BJ (cell line): Measurements from ENCODE around the gene PSMG2. TPM values are rescaled to one million over a fixed set of nuclear protein-coding genes. Genes with fewer than 3 reads are reported as not detected.

Experiments used
- CTCF ChIA-PET: fragments of 350-600 bp; formaldehyde crosslinking; extraction: SDS; loops from one replicate; lab custom pipeline; 2021; ENCODE audit warnings: antibody characterized with exemption, inconsistent platforms; lab: Yijun Ruan, JAX
- POLR2A ChIA-PET: fragments of 300-600 bp; sonication (Branson Sonifier 250); formaldehyde crosslinking; extraction: SDS; loops from one replicate; lab custom pipeline; 2021; ENCODE audit warnings: antibody characterized with exemption; lab: Charles Lee
- DNase-seq: peaks from one replicate; pipeline ENCODE4 v3.0.0-alpha.2; 2011; ENCODE audit warnings: low read depth
- H3K27me3 ChIP-seq: 2 replicates; pipeline ENCODE4 v1.6.0; 2011; ENCODE audit warnings: low read length; ENCODE audit not compliant: control insufficient read depth, insufficient read depth
- H3K36me3 ChIP-seq: 2 replicates; pipeline ENCODE4 v1.5.1; 2011; ENCODE audit warnings: low read length; ENCODE audit not compliant: control insufficient read depth, insufficient read depth
- H3K4me3 ChIP-seq: 2 replicates; pipeline ENCODE4 v1.5.1; 2011; ENCODE audit warnings: low read depth, mild to moderate bottlenecking, control low read depth, low read length
- polyA plus RNA-seq: library from polyadenylated mRNA; depleted of rRNA; stranded (reverse); fragments of >200 nt; gene quantifications from 2 replicates; pipeline ENCODE4 v1.2.3, GENCODE V29; 2011
- TF ChIP-seq, protein P1 (sequence below): IDR thresholded peaks from 2 replicates; pipeline ENCODE4 v1.5.1; 2011; ENCODE audit warnings: low read depth, mild to moderate bottlenecking, control low read depth, inconsistent platforms, low read length, moderate library complexity; ENCODE audit not compliant: insufficient read depth

PSMG2 gene
- polyA plus RNA-seq, 1 experiment: 60.8 TPM

DNA sequence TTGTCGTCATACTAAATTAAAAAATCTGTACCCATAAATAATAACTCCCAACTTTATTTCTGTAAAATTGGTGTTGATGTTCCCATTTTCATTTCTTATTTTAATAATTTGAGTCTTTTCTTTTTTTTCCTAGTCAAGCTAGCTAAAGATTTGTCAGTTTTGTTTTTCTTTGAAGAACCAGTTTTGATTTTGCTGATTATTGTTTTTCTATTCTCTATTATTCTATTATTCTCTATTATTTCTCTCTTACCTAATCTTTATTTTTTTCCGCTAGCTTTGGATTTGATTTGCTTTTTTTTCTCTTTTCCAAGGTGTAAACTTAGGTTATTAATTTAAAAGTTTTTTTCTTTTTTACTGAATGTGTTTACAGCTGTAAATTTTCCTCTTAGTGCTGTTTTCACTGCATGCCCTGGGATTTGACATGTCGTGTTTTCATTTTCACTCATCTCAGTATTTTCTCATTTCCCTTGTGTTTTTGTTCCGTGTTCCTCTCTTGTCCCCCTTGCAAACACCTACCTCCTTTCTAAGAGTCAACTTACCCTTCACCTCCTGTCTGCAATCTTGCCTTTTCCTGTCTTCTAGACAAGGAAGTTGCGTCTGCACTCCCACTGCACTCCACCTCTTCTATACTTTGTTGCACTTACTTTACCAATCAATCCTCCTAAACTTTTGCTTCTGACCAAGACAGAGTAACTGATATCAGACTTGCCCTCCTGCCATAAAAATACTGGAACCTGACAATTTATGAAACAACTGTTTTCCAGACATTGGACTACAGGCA lies 18.8 kb downstream of the PSMG2 start:
- TF ChIP-seq, protein P1, sequence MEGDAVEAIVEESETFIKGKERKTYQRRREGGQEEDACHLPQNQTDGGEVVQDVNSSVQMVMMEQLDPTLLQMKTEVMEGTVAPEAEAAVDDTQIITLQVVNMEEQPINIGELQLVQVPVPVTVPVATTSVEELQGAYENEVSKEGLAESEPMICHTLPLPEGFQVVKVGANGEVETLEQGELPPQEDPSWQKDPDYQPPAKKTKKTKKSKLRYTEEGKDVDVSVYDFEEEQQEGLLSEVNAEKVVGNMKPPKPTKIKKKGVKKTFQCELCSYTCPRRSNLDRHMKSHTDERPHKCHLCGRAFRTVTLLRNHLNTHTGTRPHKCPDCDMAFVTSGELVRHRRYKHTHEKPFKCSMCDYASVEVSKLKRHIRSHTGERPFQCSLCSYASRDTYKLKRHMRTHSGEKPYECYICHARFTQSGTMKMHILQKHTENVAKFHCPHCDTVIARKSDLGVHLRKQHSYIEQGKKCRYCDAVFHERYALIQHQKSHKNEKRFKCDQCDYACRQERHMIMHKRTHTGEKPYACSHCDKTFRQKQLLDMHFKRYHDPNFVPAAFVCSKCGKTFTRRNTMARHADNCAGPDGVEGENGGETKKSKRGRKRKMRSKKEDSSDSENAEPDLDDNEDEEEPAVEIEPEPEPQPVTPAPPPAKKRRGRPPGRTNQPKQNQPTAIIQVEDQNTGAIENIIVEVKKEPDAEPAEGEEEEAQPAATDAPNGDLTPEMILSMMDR: no peak
- peaks cover 7% of the 10 kb centered on the region for H3K36me3 ChIP-seq
- DNase-seq: no peak
- H3K27me3 ChIP-seq: no peaks in the 10 kb centered on the region
- ChIA-PET CTCF (interaction anchor here (1.8 to 11.8 kb wide), 2 partner anchors 11 to 214 kb away, joined by 5 to 157 read pairs; no protein-coding TSS in a partner anchor), POLR2A (no interaction called here)
- no peak overlapping the region for H3K4me3 ChIP-seq

DNA sequence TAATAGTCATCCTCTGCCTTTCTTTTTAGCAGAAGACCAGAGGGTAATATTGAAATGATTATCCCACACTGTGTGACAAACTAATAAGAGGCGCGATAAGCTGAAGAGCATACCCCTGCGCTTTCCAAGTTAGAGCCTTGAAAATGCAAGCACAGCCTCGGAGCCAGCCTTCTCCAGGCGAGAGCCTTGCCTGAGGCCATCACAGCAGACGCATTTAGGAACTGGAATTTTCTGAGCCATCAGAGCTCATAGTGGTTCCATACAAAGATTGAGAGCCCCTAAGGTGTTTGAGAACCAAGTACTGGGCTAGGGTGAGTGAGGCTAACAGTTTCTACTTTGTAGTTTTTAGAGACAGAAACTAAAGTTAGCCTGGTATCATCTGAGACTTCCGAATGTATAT lies 19.9 kb downstream of the PSMG2 start:
- TF ChIP-seq, protein P1: no peak
- ChIA-PET POLR2A (no interaction called here), CTCF (interaction anchor here (1.1 to 11.8 kb wide), 2 partner anchors 171 to 213 kb away, joined by 4 to 157 read pairs; no protein-coding TSS in a partner anchor)
- Histone ChIP-seq H3K36me3 (peaks cover 10% of the 10 kb centered on the region), H3K27me3 (no peaks in the 10 kb centered on the region), H3K4me3 (no peak overlapping the region)
- no peak for DNase-seq

DNA sequence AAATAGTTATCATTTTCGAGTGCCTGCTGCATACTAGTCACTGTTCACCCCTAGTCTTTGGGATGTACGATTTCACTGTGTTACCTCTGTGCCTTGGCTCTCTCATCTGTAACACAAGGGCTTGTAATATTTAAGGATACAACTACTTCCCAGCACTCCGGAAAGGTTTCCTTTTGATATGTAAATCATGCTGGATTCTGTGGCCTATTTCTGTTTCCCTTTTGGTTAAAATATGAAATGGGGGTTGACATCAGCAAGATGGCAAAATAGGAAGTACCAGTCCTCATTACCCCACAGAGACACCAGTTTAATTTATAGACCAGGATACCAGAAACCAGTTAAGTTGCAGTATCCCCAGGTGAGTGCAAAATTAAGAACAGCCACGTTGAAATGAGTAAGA lies 23.5 kb downstream of the PSMG2 start:
- no peak overlapping the region for H3K4me3 ChIP-seq
- no peaks in the 10 kb centered on the region for H3K27me3 ChIP-seq
- POLR2A ChIA-PET: no interaction called here
- CTCF ChIA-PET: interaction anchor here (0.7 to 11.8 kb wide), 26 partner anchors 8 to 433 kb away, joined by 3 to 157 read pairs (median 5); partner anchors contain the start of genes CEP76 and PSMG2
- DNase-seq: no peak
- TF ChIP-seq, protein P1: no peak
- peaks cover 6% of the 10 kb centered on the region for H3K36me3 ChIP-seq

DNA sequence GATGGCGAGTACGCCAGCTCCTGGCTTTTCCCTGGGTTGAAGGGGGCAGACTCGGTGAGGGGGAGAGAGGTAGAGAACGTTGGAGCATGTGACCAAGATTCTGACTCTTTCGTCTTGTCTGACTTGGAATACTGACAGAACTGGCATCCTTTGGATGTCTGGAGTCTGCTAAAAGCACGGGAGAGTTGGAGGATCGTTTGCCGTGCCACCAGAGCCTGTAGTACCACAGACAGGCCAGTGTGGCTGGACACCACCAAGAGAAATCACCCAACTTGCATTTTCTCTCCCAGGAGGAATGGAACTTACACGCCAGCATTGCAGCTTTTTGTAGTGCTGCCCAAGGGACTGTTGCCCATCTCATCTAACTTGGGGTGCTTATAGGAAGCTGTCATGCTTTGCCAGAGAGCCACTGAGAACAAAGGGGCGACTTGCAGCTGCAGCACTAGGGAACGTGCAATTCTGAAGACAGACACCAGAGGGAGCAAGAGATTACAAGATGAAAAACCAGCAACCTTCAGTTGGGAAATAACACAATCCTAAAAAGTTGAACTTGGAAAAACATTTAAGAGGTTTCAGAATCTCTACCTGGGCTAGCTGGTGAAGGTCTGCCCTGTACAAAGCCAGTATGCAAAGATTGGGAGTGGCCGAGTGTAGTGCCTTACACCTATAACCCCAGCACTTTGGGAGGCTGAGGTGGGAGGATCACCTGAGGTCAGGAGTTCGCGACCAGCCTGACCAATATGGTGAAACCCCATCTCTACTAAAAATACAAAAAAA lies 24.1 kb downstream of the PSMG2 start:
- Histone ChIP-seq H3K36me3 (peaks cover 6% of the 10 kb centered on the region), H3K27me3 (no peaks in the 10 kb centered on the region), H3K4me3 (no peak overlapping the region)
- CTCF ChIA-PET: interaction anchor here (0.7 to 11.8 kb wide), 25 partner anchors 8 to 433 kb away, joined by 3 to 157 read pairs (median 5); partner anchors contain the start of genes CEP76 and PSMG2
- DNase-seq: no peak
- TF ChIP-seq, protein P1: peak; percentile 86
- POLR2A ChIA-PET: no interaction called here

DNA sequence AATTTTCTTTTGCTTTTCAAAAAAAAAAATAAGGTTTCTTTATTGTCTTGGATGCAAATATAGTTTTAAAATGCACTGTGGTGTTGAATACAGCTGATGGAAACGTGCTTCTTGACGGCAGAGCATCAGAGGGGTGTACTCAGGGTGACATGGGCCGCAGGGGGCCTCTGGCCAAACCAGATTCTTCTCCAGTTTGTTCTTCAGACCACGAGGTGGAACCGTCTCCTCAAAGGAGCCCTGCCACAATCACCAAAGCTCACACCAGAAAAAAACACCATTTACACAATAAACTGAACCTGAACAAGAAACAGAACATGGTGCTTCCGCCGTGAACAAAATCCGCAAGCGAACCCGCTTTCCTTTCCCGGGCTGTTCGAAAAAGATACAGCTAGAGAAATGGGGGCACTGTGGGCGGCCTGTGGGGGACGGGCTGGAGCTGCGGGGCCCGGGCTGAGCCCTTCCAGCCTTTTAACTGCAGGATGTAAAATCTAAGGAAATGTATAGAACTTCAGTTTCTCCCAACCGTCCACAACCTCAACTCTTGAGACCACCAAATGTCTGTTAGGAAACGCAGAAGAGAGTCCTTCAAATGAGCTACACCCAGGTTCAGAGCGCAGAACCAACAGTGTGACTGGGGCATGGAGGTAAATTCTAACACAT lies 34.5 kb downstream of the PSMG2 start:
- DNase-seq: no peak
- TF ChIP-seq, protein P1: no peak
- CTCF ChIA-PET: interaction anchor here (0.6 to 2.8 kb wide), 4 partner anchors 11 to 496 kb away, joined by 3 to 12 read pairs (median 6); no protein-coding TSS in a partner anchor
- POLR2A ChIA-PET: no interaction called here
- H3K4me3 ChIP-seq: no peak overlapping the region
- no peaks in the 10 kb centered on the region for H3K27me3 ChIP-seq
- no peaks in the 10 kb centered on the region for H3K36me3 ChIP-seq
